Heart left ventricle (tissue), 16 donors: Measurements from ENCODE around the gene MORC3. TPM values are rescaled to one million over a fixed set of nuclear protein-coding genes. Genes with fewer than 3 reads are reported as not detected.
A peak's percentile ranks its signal among the peaks of the same experiment; 100 is the strongest.

Experiments used
- ATAC-seq, 4 donors: fragments of 200-7000 bp; cut with Tn5 transposase; one replicate each; pipeline ENCODE4 v1.9.1; 2020 to 2022; ENCODE audit warnings: moderate library complexity in 4 of 4, mild to moderate bottlenecking in 3 of 4, moderate number of reproducible peaks in 1 of 4
- DNase-seq, 5 donors: peaks; one replicate each; pipeline ENCODE4 v3.0.0-alpha.2; 2020
- H3K27ac ChIP-seq, 12 donors: fragments of 200-600 bp; sonication (generic) in 4 of 12; one replicate each; pipeline versions ENCODE4 v1.5.0 to v1.8.0; 2016 to 2022; ENCODE audit warnings: mild to moderate bottlenecking in 2 of 12
- H3K27me3 ChIP-seq, 9 donors: fragments of 200-600 bp; sonication (generic) in 2 of 9; one replicate each; pipeline versions ENCODE4 v1.5.1 to v1.8.0; 2016 to 2022; ENCODE audit warnings: mild to moderate bottlenecking in 3 of 9
- H3K36me3 ChIP-seq, 9 donors: fragments of 200-600 bp; sonication (generic) in 2 of 9; one replicate each; pipeline versions ENCODE4 v1.5.0 to v1.8.0; 2018 to 2022; ENCODE audit warnings: mild to moderate bottlenecking in 2 of 9
- H3K4me1 ChIP-seq, 12 donors: fragments of 200-600 bp; sonication (generic) in 4 of 12; one replicate each; pipeline versions ENCODE4 v1.5.0 to v1.8.0; 2016 to 2022; ENCODE audit warnings: mild to moderate bottlenecking in 3 of 12
- H3K4me3 ChIP-seq, 12 donors: fragments of 200-600 bp; sonication (generic) in 4 of 12; one replicate each; pipeline versions ENCODE4 v1.5.0 to v1.8.0; 2017 to 2022; ENCODE audit warnings: mild to moderate bottlenecking in 9 of 12, moderate library complexity in 4 of 12
- H3K9me3 ChIP-seq, 12 donors: fragments of 200-600 bp; sonication (generic) in 4 of 12; one replicate each; pipeline versions ENCODE4 v1.5.0 to v1.8.0; 2016 to 2022; ENCODE audit warnings: mild to moderate bottlenecking in 1 of 12
- POLR2A ChIP-seq, 2 donors: fragments of 450-650 bp; IDR thresholded peaks; one replicate each; pipeline ENCODE4 v1.6.1; 2017; ENCODE audit warnings: antibody characterized with exemption in 2 of 2, mild to moderate bottlenecking in 2 of 2, moderate library complexity in 2 of 2
- WGBS, 4 donors: extraction: QIAGEN DNeasy Blood & Tissue Kit in 2 of 4; methylation state at CpG; one replicate each; pipeline versions ENCODE4 v1.1.5 to v1.1.7; 2013 to 2018; 5-methylcytosine and 5-hydroxymethylcytosine counted together
- intact Hi-C, 10 donors: fragments of 100-400 bp; cut with DNase I; formaldehyde crosslinking; loops; one replicate each; pipeline versions ENCODE4 v1.11.1 to v1.14.2; 2022
- polyA plus RNA-seq, 2 donors: library from polyadenylated mRNA; stranded (reverse); fragments of 200-250 nt; gene quantifications; one replicate each; pipeline ENCODE4 v1.2.3, GENCODE V29; 2013
- total RNA-seq, 9 donors: library from RNA; depleted of rRNA in 2 of 9; stranded (reverse); fragments of >200 nt in 2 of 9; fragmentation: NEBNext Ultra II Directional in 3 of 9; extraction: Animal tissue kit (Norgen Biotek cat#: 25700) in 3 of 9; gene quantifications; one replicate each; pipeline versions ENCODE4 v1.1.0 to v1.2.4, GENCODE V29; 2016 to 2023
- TF ChIP-seq, protein P1 (sequence below), 12 donors: fragments of 200-600 bp; sonication (generic) in 4 of 12; IDR thresholded peaks; one replicate each; pipeline versions ENCODE4 v1.5.0 to v1.8.0; 2018 to 2022; ENCODE audit warnings: antibody characterized with exemption in 12 of 12, mild to moderate bottlenecking in 5 of 12
- donor health status: ischemic (EF 13 %, LVEDD 7.1; RV severe dilation, severe dysfunction).
- donor health status: healthy with polysubstance abuse.
- donor health status: DM: no; HTN: yes; CAD: no.
- donor health status: DM: no; HTN: no; CAD: no.
- donor health status: ischemic (EF 25% LVEDD 6.9; RV normal size, moderate dysfunction).
- donor health status: ischemic (EF 25% LVEDD 5.7; RV mildly dilated, moderate dysfunction).
- donor health status: healthy.
- donor health status: DM: yes; HTN: yes; CAD: no.
- donor health status: ischemic (EF 35%, LVEDD 5.7; RV mildly dilated, moderate dysfunction).
- donor health status: nonischemic (EF 11% LVEDD 7.7; RV severe dilation, severe dysfunction).
- donor health status: DM: yes; HTN: yes; CAD: no.
- donor health status: PGD.
- donor health status: ischemic (EF 29% LVEDD 5.4; RV normal size, mild dysfunction).
- donor health status: nonischemic (EF 23%, LVEDD 6.1; RV moderate dilation, normal function).

MORC3 gene
- total and polyA plus RNA-seq, 11 donors = 9.0 to 21.3 (median 17.3) TPM

DNA sequence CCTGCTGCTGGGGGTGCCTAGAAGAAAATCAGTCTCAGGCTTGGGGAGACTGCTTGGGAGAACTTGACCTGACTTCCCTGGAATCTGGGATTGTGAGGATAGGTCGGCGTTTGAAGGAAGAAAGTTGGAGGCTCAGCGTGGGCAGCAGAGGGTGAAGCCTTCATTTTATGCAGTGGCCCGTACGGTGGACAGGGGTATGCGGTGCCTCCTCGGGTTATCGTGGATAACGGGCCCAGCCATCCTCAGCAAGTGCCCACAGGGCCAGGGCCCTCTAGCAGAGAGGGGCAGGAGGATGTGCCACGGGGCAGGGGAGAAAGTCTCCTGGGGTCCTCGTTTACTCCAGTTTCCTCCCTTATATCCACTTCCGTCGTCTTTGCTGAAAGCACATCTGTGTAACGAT is 99.2 kb downstream of the MORC3 start:
- no peak overlapping the region for H3K27ac ChIP-seq
- H3K27me3 ChIP-seq = no peaks in the 10 kb centered on the region
- peaks cover 0 to 16% (median 3%) of the 10 kb centered on the region in 9 donors for H3K36me3 ChIP-seq
- no peaks in the 10 kb centered on the region for H3K9me3 ChIP-seq
- ATAC-seq (no peak), DNase-seq (no peak)
- H3K4me3 ChIP-seq = no peak overlapping the region
- H3K4me1 ChIP-seq = peaks cover 0 to 21% (median 7%) of the 10 kb centered on the region in 12 donors
- intact Hi-C loops = no loop called here
- WGBS, 4 donors = 86 to 88% (median 87%) methylated on average over 14 of the region's 14 CpGs
- no peak for TF ChIP-seq POLR2A (IDR thresholded peaks at IDR 0.05)
- TF ChIP-seq, protein P1, sequence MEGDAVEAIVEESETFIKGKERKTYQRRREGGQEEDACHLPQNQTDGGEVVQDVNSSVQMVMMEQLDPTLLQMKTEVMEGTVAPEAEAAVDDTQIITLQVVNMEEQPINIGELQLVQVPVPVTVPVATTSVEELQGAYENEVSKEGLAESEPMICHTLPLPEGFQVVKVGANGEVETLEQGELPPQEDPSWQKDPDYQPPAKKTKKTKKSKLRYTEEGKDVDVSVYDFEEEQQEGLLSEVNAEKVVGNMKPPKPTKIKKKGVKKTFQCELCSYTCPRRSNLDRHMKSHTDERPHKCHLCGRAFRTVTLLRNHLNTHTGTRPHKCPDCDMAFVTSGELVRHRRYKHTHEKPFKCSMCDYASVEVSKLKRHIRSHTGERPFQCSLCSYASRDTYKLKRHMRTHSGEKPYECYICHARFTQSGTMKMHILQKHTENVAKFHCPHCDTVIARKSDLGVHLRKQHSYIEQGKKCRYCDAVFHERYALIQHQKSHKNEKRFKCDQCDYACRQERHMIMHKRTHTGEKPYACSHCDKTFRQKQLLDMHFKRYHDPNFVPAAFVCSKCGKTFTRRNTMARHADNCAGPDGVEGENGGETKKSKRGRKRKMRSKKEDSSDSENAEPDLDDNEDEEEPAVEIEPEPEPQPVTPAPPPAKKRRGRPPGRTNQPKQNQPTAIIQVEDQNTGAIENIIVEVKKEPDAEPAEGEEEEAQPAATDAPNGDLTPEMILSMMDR (IDR thresholded peaks at IDR 0.05) = no peak

DNA sequence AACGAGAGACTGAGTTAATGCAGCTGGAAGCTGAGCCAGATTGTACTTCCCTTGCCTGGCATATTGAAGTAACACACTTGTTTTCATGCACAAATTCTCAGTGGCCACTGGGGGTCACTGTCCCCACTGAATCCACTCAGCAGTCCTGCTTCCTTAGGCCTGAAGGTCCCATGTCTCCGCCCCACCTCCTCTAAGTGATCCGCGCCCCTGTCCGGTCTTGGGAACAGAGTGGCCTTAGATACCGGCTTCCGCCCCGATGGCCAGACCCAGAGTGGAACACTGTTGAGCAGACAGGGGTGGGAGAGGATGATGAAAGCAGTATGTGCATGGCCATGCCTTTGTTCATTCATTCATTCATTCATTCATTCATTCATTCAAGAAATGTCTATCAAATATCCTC is 100.0 kb downstream of the MORC3 start:
- WGBS, 4 donors = 1 to 9% (median 4%) methylated on average over 8 of the region's 8 CpGs
- H3K27ac ChIP-seq = peak overlapping the region in 1 of 12 donors; percentile 9

GRCh38 chr21:36420571-36421339 is 100.8 kb downstream of the MORC3 start:
- WGBS, 4 donors = 89 to 93% (median 93%) methylated on average over 16 to 18 of the region's 18 CpGs
- Histone ChIP-seq H3K36me3 (peaks cover 0 to 11% (median 2%) of the 10 kb centered on the region in 9 donors), H3K9me3 (no peaks in the 10 kb centered on the region), H3K4me3 (no peak overlapping the region), H3K4me1 (peaks cover 0 to 21% (median 7%) of the 10 kb centered on the region in 12 donors), H3K27me3 (no peaks in the 10 kb centered on the region), H3K27ac (peak overlapping the region in 1 of 12 donors; percentile 9)
- ATAC-seq = no peak
- intact Hi-C loops = loop anchor here in 7 of 10 donors (2.0 to 10.0 kb wide), 7 partner anchors 54 to 512 kb away; no protein-coding TSS in a partner anchor
- TF ChIP-seq, protein P1 (IDR thresholded peaks at IDR 0.05) = no peak
- TF ChIP-seq POLR2A (IDR thresholded peaks at IDR 0.05) = no peak
- no peak for DNase-seq

More for the DNA sequence above, 100.0 kb downstream of the MORC3 start:
- no peak overlapping the region for H3K4me3 ChIP-seq
- TF ChIP-seq, protein P1 (IDR thresholded peaks at IDR 0.05) = peak; percentile 68 to 90 (median 80)
- no peak for TF ChIP-seq POLR2A (IDR thresholded peaks at IDR 0.05)
- peak; percentile 87 to 95 (median 94) for ATAC-seq
- H3K36me3 ChIP-seq = peaks cover 0 to 12% (median 3%) of the 10 kb centered on the region in 9 donors
- no peaks in the 10 kb centered on the region for H3K27me3 ChIP-seq
- intact Hi-C loops = loop anchor here in 7 of 10 donors (2.0 to 10.0 kb wide), 7 partner anchors 55 to 512 kb away; no protein-coding TSS in a partner anchor
- peak; percentile 81 to 93 (median 85) for DNase-seq
- no peaks in the 10 kb centered on the region for H3K9me3 ChIP-seq
- H3K4me1 ChIP-seq = peaks cover 0 to 21% (median 7%) of the 10 kb centered on the region in 12 donors
